Esophagus (tissue), 2 donors: ENCODE measurements around the gene WNT6. TPM values are rescaled to one million over a fixed set of nuclear protein-coding genes. Genes with fewer than 3 reads are reported as not detected.

ENCODE experiments used
- H3K27ac ChIP-seq, 2 donors: one replicate each; pipeline ENCODE4 v1.5.1; 2013; ENCODE audit warnings: low read depth in 2 of 2, mild to moderate bottlenecking in 2 of 2, inconsistent platforms in 1 of 2, low read length in 1 of 2, moderate library complexity in 1 of 2
- H3K27me3 ChIP-seq, 2 donors: one replicate each; pipeline ENCODE4 v1.6.1; 2013; ENCODE audit warnings: low read length in 2 of 2, control low read depth in 1 of 2, mild to moderate bottlenecking in 1 of 2; ENCODE audit not compliant: insufficient read depth in 2 of 2, control insufficient read depth in 1 of 2
- H3K36me3 ChIP-seq, 2 donors: one replicate each; pipeline ENCODE4 v1.6.1; 2013; ENCODE audit warnings: low read length in 1 of 2; ENCODE audit not compliant: control insufficient read depth in 2 of 2, insufficient read depth in 2 of 2
- H3K4me1 ChIP-seq, 2 donors: one replicate each; pipeline ENCODE4 v1.6.1; 2013; ENCODE audit warnings: low read length in 1 of 2; ENCODE audit not compliant: control insufficient read depth in 2 of 2, insufficient read depth in 2 of 2
- H3K4me3 ChIP-seq, 2 donors: one replicate each; pipeline ENCODE4 v1.5.1; 2013; ENCODE audit warnings: low read length in 2 of 2, mild to moderate bottlenecking in 2 of 2, low read depth in 1 of 2, moderate library complexity in 1 of 2
- H3K9me3 ChIP-seq, 2 donors: one replicate each; pipeline ENCODE4 v1.6.1; 2013; ENCODE audit warnings: mild to moderate bottlenecking in 2 of 2, low read depth in 1 of 2, low read length in 1 of 2, moderate library complexity in 1 of 2; ENCODE audit not compliant: control insufficient read depth in 2 of 2, insufficient read depth in 1 of 2
- WGBS, 2 donors: extraction: QIAGEN DNeasy Blood & Tissue Kit; methylation state at CpG; one replicate each; pipeline ENCODE4 v1.1.7; 2013; 5-methylcytosine and 5-hydroxymethylcytosine counted together
- polyA plus RNA-seq, 2 donors: library from polyadenylated mRNA; stranded (reverse); fragments of 200-250 nt; gene quantifications; one replicate each; pipeline ENCODE4 v1.2.3, GENCODE V29; 2013
- donor health status: healthy with polysubstance abuse.
- donor health status: Bipolar disorder and iron deficiency.

The WNT6 gene
- polyA plus RNA-seq, 2 donors, result 0.31 to 0.76 TPM

GRCh38 chr2:218855305-218856166 is 4.1 kb upstream of the WNT6 start:
- Histone ChIP-seq H3K4me3 (no peak overlapping the region), H3K4me1 (peaks cover 0 to 7% of the 10 kb centered on the region in 2 donors), H3K27me3 (peaks cover 0 to 11% of the 10 kb centered on the region in 2 donors), H3K27ac (no peak overlapping the region), H3K36me3 (no peaks in the 10 kb centered on the region), H3K9me3 (no peaks in the 10 kb centered on the region)
- 50 to 64% methylated on average over 14 of the region's 14 CpGs for WGBS, 2 donors

GRCh38 chr2:218856167-218856895 is 3.3 kb upstream of the WNT6 start:
- H3K27me3 ChIP-seq, result peaks cover 0 to 11% of the 10 kb centered on the region in 2 donors
- H3K4me3 ChIP-seq, result no peak overlapping the region
- peaks cover 0 to 7% of the 10 kb centered on the region in 2 donors for H3K4me1 ChIP-seq
- WGBS, 2 donors, result 41 to 54% methylated on average over 12 of the region's 12 CpGs
- no peaks in the 10 kb centered on the region for H3K36me3 ChIP-seq
- no peaks in the 10 kb centered on the region for H3K9me3 ChIP-seq
- H3K27ac ChIP-seq, result no peak overlapping the region

GRCh38 chr2:218856896-218857243 is 2.7 kb upstream of the WNT6 start:
- Histone ChIP-seq H3K4me1 (peaks cover 0 to 7% of the 10 kb centered on the region in 2 donors), H3K4me3 (no peak overlapping the region), H3K36me3 (no peaks in the 10 kb centered on the region), H3K27me3 (peaks cover 0 to 11% of the 10 kb centered on the region in 2 donors), H3K9me3 (no peaks in the 10 kb centered on the region), H3K27ac (no peak overlapping the region)
- 77 to 86% methylated on average over 1 of the region's 1 CpG for WGBS, 2 donors

GRCh38 chr2:218857371-218858137 is 2.1 kb upstream of the WNT6 start:
- Histone ChIP-seq H3K4me3 (no peak overlapping the region), H3K9me3 (no peaks in the 10 kb centered on the region), H3K27ac (no peak overlapping the region), H3K4me1 (peaks cover 0 to 7% of the 10 kb centered on the region in 2 donors), H3K27me3 (peaks cover 0 to 11% of the 10 kb centered on the region in 2 donors), H3K36me3 (no peaks in the 10 kb centered on the region)
- 22 to 23% methylated on average over 9 to 10 of the region's 10 CpGs for WGBS, 2 donors

GRCh38 chr2:218858138-218858445 is 1.5 kb upstream of the WNT6 start:
- H3K9me3 ChIP-seq, result no peaks in the 10 kb centered on the region
- H3K27me3 ChIP-seq, result peaks cover 0 to 11% of the 10 kb centered on the region in 2 donors
- no peak overlapping the region for H3K4me3 ChIP-seq
- peaks cover 0 to 7% of the 10 kb centered on the region in 2 donors for H3K4me1 ChIP-seq
- H3K27ac ChIP-seq, result no peak overlapping the region
- WGBS, 2 donors, result 13 to 23% methylated on average over 1 of the region's 1 CpG
- no peaks in the 10 kb centered on the region for H3K36me3 ChIP-seq

GRCh38 chr2:218858671-218859555 is 692 bp upstream of the WNT6 start:
- Histone ChIP-seq H3K27me3 (peaks cover 0 to 11% of the 10 kb centered on the region in 2 donors), H3K9me3 (no peaks in the 10 kb centered on the region)

GRCh38 chr2:218859988-218860831 is 605 bp downstream of the WNT6 start:
- Histone ChIP-seq H3K27ac (no peak overlapping the region), H3K27me3 (peaks cover 0 to 11% of the 10 kb centered on the region in 2 donors), H3K4me3 (peak overlapping the region; percentile 26), H3K9me3 (no peaks in the 10 kb centered on the region), H3K4me1 (peaks cover 0 to 7% of the 10 kb centered on the region in 2 donors), H3K36me3 (no peaks in the 10 kb centered on the region)
- WGBS, 2 donors, result 3 to 4% methylated on average over 47 of the region's 47 CpGs

More at GRCh38 chr2:218858671-218859555, 692 bp upstream of the WNT6 start:
- 6% methylated on average over 51 of the region's 51 CpGs for WGBS, 2 donors
- Histone ChIP-seq H3K4me1 (peaks cover 0 to 7% of the 10 kb centered on the region in 2 donors), H3K36me3 (no peaks in the 10 kb centered on the region), H3K4me3 (peak overlapping the region in 1 of 2 donors; percentile 21), H3K27ac (no peak overlapping the region)

GRCh38 chr2:218860950-218861381 is 1.4 kb downstream of the WNT6 start:
- Histone ChIP-seq H3K27me3 (peaks cover 0 to 7% of the 10 kb centered on the region in 2 donors), H3K9me3 (no peaks in the 10 kb centered on the region), H3K4me1 (peaks cover 0 to 7% of the 10 kb centered on the region in 2 donors), H3K36me3 (no peaks in the 10 kb centered on the region), H3K27ac (no peak overlapping the region), H3K4me3 (no peak overlapping the region)
- 2 to 3% methylated on average over 21 of the region's 21 CpGs for WGBS, 2 donors
